Measurements from ENCODE around the gene CHRNG. TPM values are rescaled to one million over a fixed set of nuclear protein-coding genes. Genes with fewer than 3 reads are reported as not detected.

CHRNG gene
- total RNA-seq, 4 donors from 2014 or later, result not detected

- Histone ChIP-seq H3K27ac (no peak overlapping the region), H3K4me1 (peaks cover 0 to 6% (median under 1%) of the 10 kb centered on the region in 3 donors), H3K36me3 (no peaks in the 10 kb centered on the region), H3K4me3 (no peak overlapping the region), H3K9me3 (no peaks in the 10 kb centered on the region), H3K27me3 (peaks cover 22% of the 10 kb centered on the region)
- no peak for ATAC-seq
- 33% methylated on average over 1 of the region's 13 CpGs; no CpG with 5 or more reads in 1 of the 2 donors for WGBS, 2 donors (ENCODE audit: low coverage in 1 of 2)
- TF ChIP-seq EP300 (IDR thresholded peaks at IDR 0.05) (no peak), CTCF (IDR thresholded peaks at IDR 0.05) (no peak), POLR2AphosphoS5 (IDR thresholded peaks at IDR 0.05) (no peak), POLR2A (IDR thresholded peaks at IDR 0.05) (no peak)
Measured at GRCh38 chr2:232497348-232497747, 42.1 kb upstream of the CHRNG start.

- WGBS, 2 donors (ENCODE audit: low coverage in 1 of 2), result 86 to 93% methylated on average over 1 to 3 of the region's 3 CpGs
- Histone ChIP-seq H3K27ac (no peak overlapping the region), H3K36me3 (no peaks in the 10 kb centered on the region), H3K27me3 (peaks cover 19% of the 10 kb centered on the region), H3K9me3 (no peaks in the 10 kb centered on the region), H3K4me1 (peaks cover 0 to 17% (median 3%) of the 10 kb centered on the region in 3 donors), H3K4me3 (no peak overlapping the region)
- no peak for ATAC-seq
- no peak for TF ChIP-seq POLR2A (IDR thresholded peaks at IDR 0.05)
- TF ChIP-seq EP300 (IDR thresholded peaks at IDR 0.05), result no peak
- no peak for TF ChIP-seq CTCF (IDR thresholded peaks at IDR 0.05)
- TF ChIP-seq POLR2AphosphoS5 (IDR thresholded peaks at IDR 0.05), result no peak
Measured at GRCh38 chr2:232498452-232498851, 41.0 kb upstream of the CHRNG start.

- Histone ChIP-seq H3K27me3 (peaks cover 34% of the 10 kb centered on the region), H3K4me1 (peaks cover 0 to 23% (median 3%) of the 10 kb centered on the region in 3 donors), H3K36me3 (no peaks in the 10 kb centered on the region), H3K9me3 (no peaks in the 10 kb centered on the region), H3K4me3 (no peak overlapping the region), H3K27ac (no peak overlapping the region)
- ATAC-seq, result no peak
- TF ChIP-seq POLR2AphosphoS5 (IDR thresholded peaks at IDR 0.05) (no peak), EP300 (IDR thresholded peaks at IDR 0.05) (no peak), POLR2A (IDR thresholded peaks at IDR 0.05) (no peak), CTCF (IDR thresholded peaks at IDR 0.05) (no peak)
- WGBS, 2 donors (ENCODE audit: low coverage in 1 of 2), result 54 to 59% methylated on average over 2 of the region's 9 CpGs
Measured at GRCh38 chr2:232501331-232501771, 38.1 kb upstream of the CHRNG start.

GRCh38 chr2:232501794-232502390 lies 37.6 kb upstream of the CHRNG start:
- 34 to 66% methylated on average over 5 to 6 of the region's 10 CpGs for WGBS, 2 donors (ENCODE audit: low coverage in 1 of 2)
- Histone ChIP-seq H3K9me3 (no peaks in the 10 kb centered on the region), H3K27me3 (peaks cover 32% of the 10 kb centered on the region), H3K4me1 (peaks cover 0 to 23% (median 3%) of the 10 kb centered on the region in 3 donors), H3K27ac (peak overlapping the region in 1 of 4 donors; percentile 78), H3K36me3 (no peaks in the 10 kb centered on the region), H3K4me3 (no peak overlapping the region)
- ATAC-seq, result no peak
- TF ChIP-seq POLR2A (IDR thresholded peaks at IDR 0.05) (no peak), POLR2AphosphoS5 (IDR thresholded peaks at IDR 0.05) (no peak), EP300 (IDR thresholded peaks at IDR 0.05) (no peak), CTCF (IDR thresholded peaks at IDR 0.05) (no peak)

GRCh38 chr2:232502511-232502910 lies 37.0 kb upstream of the CHRNG start:
- Histone ChIP-seq H3K9me3 (no peaks in the 10 kb centered on the region), H3K4me1 (peaks cover 0 to 23% (median 3%) of the 10 kb centered on the region in 3 donors), H3K27me3 (peaks cover 25% of the 10 kb centered on the region), H3K4me3 (peak overlapping the region; percentile 43 to 68), H3K36me3 (no peaks in the 10 kb centered on the region), H3K27ac (peak overlapping the region in 2 of 4 donors; percentile 35 to 78)
- TF ChIP-seq POLR2AphosphoS5 (IDR thresholded peaks at IDR 0.05), result no peak
- TF ChIP-seq POLR2A (IDR thresholded peaks at IDR 0.05), result no peak
- TF ChIP-seq EP300 (IDR thresholded peaks at IDR 0.05), result no peak
- no peak for TF ChIP-seq CTCF (IDR thresholded peaks at IDR 0.05)
- ATAC-seq, result no peak
- 18 to 21% methylated on average over 11 to 19 of the region's 21 CpGs for WGBS, 2 donors (ENCODE audit: low coverage in 1 of 2)
